Activated T-helper 17 cell treated with anti-CD3 and anti-CD28 coated beads, Interleukin-2, amount 50 U/mL, for 72 hours (primary cell): ENCODE measurements around the gene MAGEB2. TPM values are rescaled to one million over a fixed set of nuclear protein-coding genes. Genes with fewer than 3 reads are reported as not detected.

Experiments
- ATAC-seq: fragments of 150-1000 bp; cut with Tn5 transposase; replicated peaks from 2 replicates; pipeline ENCODE4 v1.10.0; 2021; ENCODE audit warnings: mild to moderate bottlenecking, moderate library complexity
- H3K27ac Mint-ChIP-seq: one replicate; pipeline ENCODE4 v1.8.0; 2022; ENCODE audit warnings: mixed read lengths
- H3K27me3 Mint-ChIP-seq: one replicate; pipeline ENCODE4 v1.8.0; 2022; ENCODE audit warnings: mixed read lengths
- H3K36me3 Mint-ChIP-seq: one replicate; pipeline ENCODE4 v1.8.0; 2022; ENCODE audit warnings: low read depth, mild to moderate bottlenecking, mixed read lengths
- H3K4me1 Mint-ChIP-seq: one replicate; pipeline ENCODE4 v1.8.0; 2022; ENCODE audit warnings: mixed read lengths
- H3K4me3 Mint-ChIP-seq: one replicate; pipeline ENCODE4 v1.8.0; 2022; ENCODE audit warnings: mild to moderate bottlenecking, mixed read lengths
- H3K9me3 Mint-ChIP-seq: one replicate; pipeline ENCODE4 v1.8.0; 2022; ENCODE audit warnings: mixed read lengths
- total RNA-seq, 2 donors: library from RNA; stranded (reverse); gene quantifications; one replicate each; pipeline ENCODE4 v1.2.3, GENCODE V29; 2022

MAGEB2 gene
- total RNA-seq, 2 donors from 2014 or later = not detected

GRCh38 chrX:30246769-30247489, 31.6 kb downstream of the MAGEB2 start, which contains the start of gene MAGEB1:
TSS of gene MAGEB1 (plus strand) at chrX:30247146. CDS start at chrX:30250494, 3,348 bp downstream.
- H3K27me3 Mint-ChIP-seq = no peaks in the 10 kb centered on the region
- ATAC-seq = no peak
- no peaks in the 10 kb centered on the region for H3K36me3 Mint-ChIP-seq
- no peaks in the 10 kb centered on the region for H3K4me1 Mint-ChIP-seq
- no peak within 1 kb of the TSS for H3K27ac Mint-ChIP-seq
- no peak within 1 kb of the TSS for H3K4me3 Mint-ChIP-seq
- H3K9me3 Mint-ChIP-seq = no peaks in the 10 kb centered on the region

DNA sequence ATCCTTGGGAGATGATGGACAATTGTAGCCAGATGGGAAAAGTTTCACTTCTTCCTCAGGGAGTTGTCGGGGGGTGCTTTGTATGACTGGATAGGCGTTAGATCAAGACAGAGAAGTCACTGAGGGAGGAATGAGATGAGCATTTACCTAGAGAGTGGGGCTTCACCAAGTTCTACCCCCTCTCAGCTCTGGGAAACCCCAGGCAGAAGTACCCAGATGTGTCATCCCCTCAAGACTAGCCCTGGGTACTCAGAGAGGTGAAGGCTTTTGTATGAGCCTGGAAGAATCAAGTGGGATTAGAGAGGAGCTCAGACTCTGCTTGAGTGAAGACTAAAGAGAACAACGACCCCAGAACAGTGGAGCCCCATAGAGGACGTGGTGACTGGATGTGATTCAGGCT, 33.5 kb downstream of the MAGEB2 start:
- H3K4me3 Mint-ChIP-seq = no peak overlapping the region
- no peak overlapping the region for H3K27ac Mint-ChIP-seq
- no peaks in the 10 kb centered on the region for H3K36me3 Mint-ChIP-seq
- H3K9me3 Mint-ChIP-seq = no peaks in the 10 kb centered on the region
- no peaks in the 10 kb centered on the region for H3K4me1 Mint-ChIP-seq
- no peaks in the 10 kb centered on the region for H3K27me3 Mint-ChIP-seq
- no peak for ATAC-seq

- Mint-ChIP-seq H3K36me3 (no peaks in the 10 kb centered on the region), H3K27ac (no peak overlapping the region), H3K27me3 (no peaks in the 10 kb centered on the region), H3K9me3 (no peaks in the 10 kb centered on the region), H3K4me3 (no peak overlapping the region), H3K4me1 (no peaks in the 10 kb centered on the region)
- no peak for ATAC-seq
Measured at GRCh38 chrX:30253257-30253656, 37.9 kb downstream of the MAGEB2 start.

- Mint-ChIP-seq H3K27ac (no peak overlapping the region), H3K4me3 (no peak overlapping the region), H3K9me3 (no peaks in the 10 kb centered on the region), H3K36me3 (no peaks in the 10 kb centered on the region), H3K4me1 (no peaks in the 10 kb centered on the region), H3K27me3 (no peaks in the 10 kb centered on the region)
- no peak for ATAC-seq
Measured at GRCh38 chrX:30259927-30260326, 44.6 kb downstream of the MAGEB2 start.

- Mint-ChIP-seq H3K36me3 (no peaks in the 10 kb centered on the region), H3K4me1 (no peaks in the 10 kb centered on the region), H3K4me3 (no peak overlapping the region), H3K27ac (no peak overlapping the region), H3K27me3 (no peaks in the 10 kb centered on the region), H3K9me3 (no peaks in the 10 kb centered on the region)
- no peak for ATAC-seq
Measured at GRCh38 chrX:30261012-30261411, 45.6 kb downstream of the MAGEB2 start.

GRCh38 chrX:30262763-30263162, 47.4 kb downstream of the MAGEB2 start:
- Mint-ChIP-seq H3K9me3 (no peaks in the 10 kb centered on the region), H3K36me3 (no peaks in the 10 kb centered on the region), H3K4me3 (no peak overlapping the region), H3K27me3 (no peaks in the 10 kb centered on the region), H3K27ac (no peak overlapping the region), H3K4me1 (no peaks in the 10 kb centered on the region)
- no peak for ATAC-seq

Other genes starting within 250 kb of the MAGEB2 start
- not detected for gene MAGEB3, start 15.1 kb downstream of the MAGEB2 start, total RNA-seq
- not detected for gene MAGEB4, start 26.4 kb downstream of the MAGEB2 start, total RNA-seq
- not detected for gene MAGEB1, start 31.6 kb downstream of the MAGEB2 start, total RNA-seq
- gene NR0B1, start 93.8 kb downstream of the MAGEB2 start, total RNA-seq = not detected